Activated T-cell treated with anti-CD3 and anti-CD28 coated beads, Interleukin-2, amount 50 U/mL, for 24 hours (primary cell): ENCODE measurements around the gene USP17L15.
A peak's percentile ranks its signal among the peaks of the same experiment; 100 is the strongest.
"Not testable (repeated sequence)": the region's sequence is repeated elsewhere in the genome, so short reads cannot be mapped to it uniquely, and the experiment has no call there.

Experiments
- DNase-seq: peaks from one replicate; pipeline ENCODE4 v3.0.0-alpha.2; 2020
- H3K27ac Mint-ChIP-seq: 2 replicates; pipeline ENCODE4 v1.8.0; 2020; ENCODE audit warnings: mild to moderate bottlenecking, mixed read lengths
- H3K27me3 Mint-ChIP-seq: 2 replicates; pipeline ENCODE4 v1.8.0; 2020; ENCODE audit warnings: mixed read lengths
- H3K36me3 Mint-ChIP-seq: 2 replicates; pipeline ENCODE4 v1.8.0; 2020; ENCODE audit warnings: low read depth, mixed read lengths
- H3K4me1 Mint-ChIP-seq: 2 replicates; pipeline ENCODE4 v1.8.0; 2020; ENCODE audit warnings: low read depth, mixed read lengths
- H3K4me3 Mint-ChIP-seq: 2 replicates; pipeline ENCODE4 v1.8.0; 2020; ENCODE audit warnings: mild to moderate bottlenecking, moderate library complexity, mixed read lengths
- H3K9me3 Mint-ChIP-seq: 2 replicates; pipeline ENCODE4 v1.8.0; 2020; ENCODE audit warnings: mixed read lengths

The USP17L15 gene

DNA sequence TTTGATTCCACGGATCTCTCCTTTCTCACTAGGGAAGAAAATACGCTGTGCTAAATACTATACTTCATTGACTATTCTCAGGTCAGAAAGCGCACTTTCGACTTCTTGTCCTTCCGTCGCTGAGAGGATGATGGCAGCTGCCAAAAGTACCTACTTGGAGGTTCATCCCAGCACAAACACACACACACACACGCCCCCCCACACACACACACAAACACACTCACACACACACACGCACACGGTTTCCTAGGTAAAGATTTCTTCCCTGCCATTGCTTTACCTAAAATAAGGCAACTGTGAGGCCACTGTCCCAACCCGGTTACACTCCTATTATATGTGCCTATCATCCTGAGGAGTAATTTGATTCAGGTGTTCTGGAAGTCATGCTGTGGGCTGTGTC is 37.5 kb downstream of the USP17L15 start:
- not testable (repeated sequence) for H3K4me3 Mint-ChIP-seq, H3K9me3 Mint-ChIP-seq, H3K4me1 Mint-ChIP-seq, H3K27ac Mint-ChIP-seq, H3K27me3 Mint-ChIP-seq, H3K36me3 Mint-ChIP-seq
- DNase-seq: peak; percentile 33
